IPS-15b (cell line): ENCODE results near the gene MEOX1.
"Not testable (repeated sequence)": the region's sequence is repeated elsewhere in the genome, so short reads cannot be mapped to it uniquely, and the experiment has no call there.

ENCODE experiments used
- H3K27me3 ChIP-seq: one replicate; pipeline ENCODE4 v1.6.1; 2013; ENCODE audit warnings: low read length; ENCODE audit not compliant: control insufficient read depth, insufficient read depth
- H3K36me3 ChIP-seq: one replicate; pipeline ENCODE4 v1.6.1; 2013; ENCODE audit warnings: low read length; ENCODE audit not compliant: control insufficient read depth, insufficient read depth
- H3K4me1 ChIP-seq: one replicate; pipeline ENCODE4 v1.6.1; 2013; ENCODE audit warnings: mild to moderate bottlenecking, low read length; ENCODE audit not compliant: control insufficient read depth, insufficient read depth
- H3K4me3 ChIP-seq: one replicate; pipeline ENCODE4 v1.5.1; 2013; ENCODE audit warnings: low read depth, low read length
- H3K9ac ChIP-seq: one replicate; pipeline ENCODE4 v1.6.1; 2013; ENCODE audit warnings: low read depth, mild to moderate bottlenecking, low read length
- H3K9me3 ChIP-seq: one replicate; pipeline ENCODE4 v1.6.1; 2013; ENCODE audit warnings: mild to moderate bottlenecking, low read length; ENCODE audit not compliant: control insufficient read depth, insufficient read depth

Gene MEOX1

DNA sequence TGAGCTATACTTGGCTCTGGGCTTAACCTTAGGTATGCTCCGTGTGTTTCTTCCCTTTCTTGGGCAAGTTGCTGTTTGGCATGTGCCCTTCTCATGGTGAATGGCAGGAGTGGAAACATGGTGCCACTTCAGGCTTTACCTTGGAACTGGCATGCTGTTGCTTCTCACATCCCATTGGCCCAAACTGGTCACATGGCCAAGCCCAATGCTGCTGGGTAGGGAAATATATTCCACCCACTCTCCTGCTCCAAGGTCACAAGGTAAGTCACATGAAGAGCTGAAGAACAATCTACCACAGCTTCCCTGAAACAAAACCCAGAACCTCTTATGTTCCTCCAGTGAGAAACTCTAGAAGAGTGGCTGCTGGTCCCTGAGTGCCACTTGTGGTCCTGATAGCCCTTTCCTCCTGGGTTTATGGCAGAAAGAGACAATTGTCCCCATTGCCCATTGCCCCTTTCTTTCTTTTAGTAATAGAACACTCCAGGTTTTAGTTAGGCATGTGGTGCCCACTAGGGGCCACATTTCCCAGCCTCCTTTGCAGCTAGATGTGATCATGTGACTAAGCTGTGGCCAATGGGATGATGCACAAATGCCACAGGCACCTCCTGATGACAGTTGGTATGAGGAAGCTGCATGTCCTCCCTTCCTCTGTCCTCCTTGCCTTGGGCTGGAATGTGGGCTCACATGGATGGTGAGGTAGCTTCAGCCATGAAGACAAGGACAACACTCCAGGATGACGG is 50.3 kb downstream of the MEOX1 start:
- Histone ChIP-seq H3K27me3 (no peaks in the 10 kb centered on the region), H3K4me1 (no peaks in the 10 kb centered on the region), H3K4me3 (no peak overlapping the region), H3K9ac (no peak overlapping the region), H3K9me3 (no peaks in the 10 kb centered on the region), H3K36me3 (no peaks in the 10 kb centered on the region)

DNA sequence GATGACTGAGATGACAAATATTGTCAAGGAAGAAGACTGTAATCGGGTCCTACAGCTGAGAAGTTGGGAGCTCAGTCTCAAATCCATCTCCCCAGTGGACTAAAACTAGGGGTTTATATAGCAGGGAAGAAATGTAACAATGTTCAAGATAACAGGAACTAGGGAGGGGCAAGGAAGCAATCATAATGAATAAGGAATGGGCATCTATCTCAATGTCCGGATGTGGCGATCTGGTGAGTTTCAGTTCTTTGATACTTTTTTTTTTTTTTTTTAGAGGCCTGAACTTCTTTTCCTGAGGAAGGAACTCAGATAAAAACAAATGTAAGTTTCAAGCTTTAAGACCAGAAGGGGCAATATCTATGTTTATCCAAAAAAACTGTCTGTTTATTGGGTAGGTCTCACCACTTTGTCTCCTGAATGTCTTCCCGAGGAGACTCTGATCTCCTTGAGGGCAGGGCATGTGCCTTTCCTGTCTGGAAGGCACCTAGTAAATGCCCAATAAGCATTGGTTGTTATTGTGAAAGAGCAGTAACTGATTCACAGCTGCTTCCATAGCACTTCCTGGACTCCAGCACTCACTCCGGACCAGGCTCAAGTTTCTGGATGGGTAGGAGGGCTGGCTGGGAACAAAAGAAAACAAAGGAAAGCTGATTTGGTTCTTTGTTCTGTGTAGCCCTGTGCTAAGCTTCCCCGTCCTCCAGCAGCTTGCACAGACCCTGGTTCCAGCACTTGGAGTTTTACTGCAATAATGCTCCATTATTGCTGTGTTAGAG is 51.9 kb downstream of the MEOX1 start:
- Histone ChIP-seq H3K9ac (no peak overlapping the region), H3K27me3 (no peaks in the 10 kb centered on the region), H3K36me3 (no peaks in the 10 kb centered on the region), H3K4me1 (no peaks in the 10 kb centered on the region), H3K4me3 (no peak overlapping the region), H3K9me3 (no peaks in the 10 kb centered on the region)

DNA sequence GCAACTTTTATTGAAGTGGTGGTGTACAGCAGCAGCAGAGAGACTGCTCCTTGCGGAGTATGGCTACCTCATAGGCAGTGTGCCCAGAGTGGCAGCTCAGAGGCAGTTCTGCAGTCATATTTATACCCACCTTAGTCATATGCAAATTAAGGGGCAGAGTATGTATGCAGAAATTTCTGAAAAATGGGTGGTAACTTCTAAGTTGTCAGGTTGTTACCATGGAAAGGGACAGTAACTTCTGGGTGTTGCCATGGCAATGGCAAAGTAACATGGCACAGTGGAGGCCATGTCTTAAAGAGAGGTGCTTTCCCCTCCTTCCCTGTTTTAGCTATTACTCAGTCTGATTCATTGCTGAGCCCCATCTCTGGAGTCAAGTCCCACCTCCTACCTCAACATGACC is 53.4 kb downstream of the MEOX1 start:
- Histone ChIP-seq H3K36me3 (no peaks in the 10 kb centered on the region), H3K4me1 (no peaks in the 10 kb centered on the region), H3K4me3 (no peak overlapping the region), H3K9ac (no peak overlapping the region), H3K9me3 (no peaks in the 10 kb centered on the region), H3K27me3 (no peaks in the 10 kb centered on the region)

DNA sequence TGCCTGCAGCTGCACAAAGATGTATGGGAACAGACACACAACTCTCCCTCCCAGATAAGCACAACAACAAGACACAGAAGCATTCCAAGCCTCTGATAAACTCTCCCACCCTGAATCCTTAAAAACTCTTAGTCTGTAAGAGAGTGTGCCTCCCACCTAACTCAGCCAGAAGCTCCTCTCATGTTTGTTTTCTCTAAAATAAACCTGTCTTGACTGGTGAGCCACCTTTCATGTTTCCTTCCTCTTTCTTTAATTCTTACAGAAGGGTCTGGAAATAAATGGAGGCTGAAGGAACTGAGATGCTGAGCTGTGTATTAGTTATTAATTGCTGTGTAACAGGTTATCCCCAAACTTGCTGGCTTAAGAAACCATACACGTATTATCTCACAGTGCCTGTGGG is 57.2 kb downstream of the MEOX1 start:
- Histone ChIP-seq H3K9me3 (no peaks in the 10 kb centered on the region), H3K9ac (no peak overlapping the region), H3K4me1 (no peaks in the 10 kb centered on the region)

GRCh38 chr17:43603321-43603720 is 58.4 kb downstream of the MEOX1 start:
- Histone ChIP-seq H3K36me3 (no peaks in the 10 kb centered on the region), H3K9me3 (no peaks in the 10 kb centered on the region), H3K27me3 (no peaks in the 10 kb centered on the region), H3K4me3 (no peak overlapping the region), H3K9ac (no peak overlapping the region), H3K4me1 (peaks cover under 1% of the 10 kb centered on the region)

More for the DNA sequence above, 57.2 kb downstream of the MEOX1 start:
- H3K27me3 ChIP-seq, result no peaks in the 10 kb centered on the region
- no peaks in the 10 kb centered on the region for H3K36me3 ChIP-seq
- no peak overlapping the region for H3K4me3 ChIP-seq

DNA sequence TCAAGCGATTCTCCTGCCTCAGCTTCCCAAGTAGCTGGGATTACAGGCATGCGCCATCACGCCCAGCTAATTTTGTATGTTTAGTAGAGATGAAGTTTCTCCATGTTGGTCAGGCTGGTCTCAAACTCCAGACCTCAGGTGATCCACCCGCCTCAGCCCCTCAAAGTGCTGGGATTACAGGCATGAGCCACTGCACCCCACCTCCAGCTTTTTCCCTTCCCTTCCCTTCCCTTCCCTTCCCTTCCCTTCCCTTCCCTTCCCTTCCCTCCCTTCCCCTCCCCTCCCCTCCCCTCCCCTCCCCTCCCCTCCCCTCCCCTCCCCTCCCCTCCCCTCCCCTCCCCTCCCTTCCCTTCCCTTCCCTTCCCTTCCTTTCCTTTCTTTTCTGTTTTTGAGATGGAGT is 59.2 kb downstream of the MEOX1 start:
- not testable (repeated sequence) for H3K4me3 ChIP-seq

DNA sequence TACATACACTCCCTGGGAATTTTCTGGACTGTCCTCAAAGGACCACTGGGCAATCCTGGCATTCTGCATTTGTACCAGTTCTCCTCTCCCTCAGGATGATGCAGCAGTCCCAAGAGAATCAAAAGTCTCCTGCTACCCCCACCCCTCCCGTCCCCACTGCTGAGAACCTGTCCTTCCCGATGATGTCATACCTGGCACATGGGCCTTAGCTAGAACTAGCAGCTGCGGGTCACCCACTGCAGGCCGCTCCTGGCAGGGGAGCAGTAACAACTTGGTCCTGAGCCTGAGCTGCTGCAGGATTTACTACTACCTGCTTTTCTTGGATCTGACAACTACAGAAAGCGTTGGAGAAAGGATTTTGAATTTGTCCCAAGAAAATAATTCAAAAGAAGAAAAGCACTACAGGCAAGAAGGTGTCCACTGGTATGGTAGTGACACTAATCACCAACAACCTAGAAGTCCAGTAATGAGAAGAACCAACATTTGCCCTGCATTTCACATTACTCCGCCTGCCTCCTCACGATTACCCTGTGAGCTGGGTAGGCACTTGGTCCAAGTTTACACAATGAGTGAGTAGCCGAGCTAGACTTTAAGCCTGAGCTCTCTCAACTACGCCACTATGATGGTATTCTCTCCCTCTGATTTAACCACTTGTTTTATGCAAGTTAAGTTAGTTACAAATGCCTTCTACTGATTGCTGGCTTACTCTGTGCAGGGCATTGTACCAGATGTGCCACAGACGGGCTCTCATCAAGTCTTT is 60.3 kb downstream of the MEOX1 start:
- Histone ChIP-seq H3K27me3 (no peaks in the 10 kb centered on the region), H3K36me3 (no peaks in the 10 kb centered on the region), H3K9me3 (no peaks in the 10 kb centered on the region)

More for the DNA sequence above, 59.2 kb downstream of the MEOX1 start:
- H3K36me3 ChIP-seq, H3K27me3 ChIP-seq, H3K9me3 ChIP-seq, H3K9ac ChIP-seq, H3K4me1 ChIP-seq: not testable (repeated sequence)

GRCh38 chr17:43599835-43600234 is 61.9 kb downstream of the MEOX1 start:
- Histone ChIP-seq H3K9ac (no peak overlapping the region), H3K27me3 (no peaks in the 10 kb centered on the region), H3K9me3 (no peaks in the 10 kb centered on the region), H3K4me3 (no peak overlapping the region), H3K4me1 (peaks cover 3% of the 10 kb centered on the region), H3K36me3 (no peaks in the 10 kb centered on the region)

More for the DNA sequence above, 60.3 kb downstream of the MEOX1 start:
- Histone ChIP-seq H3K4me3 (no peak overlapping the region), H3K9ac (no peak overlapping the region), H3K4me1 (peaks cover 3% of the 10 kb centered on the region)

DNA sequence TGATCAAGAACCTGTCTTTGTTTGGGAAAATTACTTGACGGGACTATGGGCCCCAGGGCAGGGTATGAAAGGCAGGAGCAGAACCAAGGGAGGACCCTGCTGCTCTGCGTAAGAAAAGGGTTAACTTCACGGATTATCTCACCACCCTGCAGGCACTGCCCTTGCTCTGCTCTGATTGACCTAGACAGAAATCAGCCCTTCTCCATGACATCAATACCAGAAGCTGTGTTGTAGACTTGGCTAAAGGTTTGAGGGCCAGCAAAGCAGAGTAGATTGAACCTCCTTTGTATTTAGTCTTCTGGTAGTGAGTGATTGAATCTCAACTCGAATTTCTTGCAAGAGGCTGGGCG is 62.7 kb downstream of the MEOX1 start:
- Histone ChIP-seq H3K36me3 (no peaks in the 10 kb centered on the region), H3K9me3 (no peaks in the 10 kb centered on the region), H3K4me3 (no peak overlapping the region), H3K4me1 (peaks cover 3% of the 10 kb centered on the region), H3K9ac (no peak overlapping the region), H3K27me3 (no peaks in the 10 kb centered on the region)

GRCh38 chr17:43598357-43599045 is 63.2 kb downstream of the MEOX1 start:
- Histone ChIP-seq H3K9me3 (no peaks in the 10 kb centered on the region), H3K27me3 (no peaks in the 10 kb centered on the region), H3K9ac (no peak overlapping the region), H3K4me3 (no peak overlapping the region), H3K4me1 (peaks cover 3% of the 10 kb centered on the region), H3K36me3 (no peaks in the 10 kb centered on the region)

DNA sequence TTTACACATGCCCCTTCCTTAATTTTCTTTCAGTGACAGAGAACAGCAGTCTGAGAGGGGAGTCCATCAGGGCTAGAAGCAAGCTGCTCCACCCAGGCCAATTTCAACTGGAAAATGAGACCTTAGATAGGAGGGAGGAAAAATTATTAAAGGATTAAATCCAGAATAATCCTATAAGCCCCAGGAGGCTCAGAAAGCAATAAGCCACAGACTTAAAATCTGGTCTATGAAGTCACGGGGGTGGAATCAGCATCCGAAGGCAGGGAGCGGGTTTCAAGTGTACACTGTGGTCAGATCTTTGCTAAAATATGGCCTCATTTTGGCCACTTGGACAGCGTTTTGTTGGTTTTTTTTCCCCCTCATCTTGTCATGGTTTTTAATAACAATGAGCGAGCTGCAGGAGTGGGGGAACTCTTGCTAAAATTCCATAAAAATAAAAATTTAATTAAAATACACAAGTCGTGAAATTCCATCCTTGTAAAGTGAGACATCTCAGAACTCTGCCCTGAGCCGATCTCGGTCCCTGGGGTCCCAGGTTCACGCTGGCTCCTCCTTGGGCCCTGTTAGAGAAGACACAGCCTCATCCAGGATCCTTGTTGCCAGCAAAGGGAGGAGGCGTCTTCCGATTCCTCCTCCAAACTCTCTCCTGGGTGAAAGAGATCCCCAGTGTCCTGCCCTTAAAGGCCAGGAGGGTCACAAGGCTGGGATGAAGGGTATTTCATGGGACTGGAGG is 63.9 kb downstream of the MEOX1 start:
- Histone ChIP-seq H3K4me1 (peaks cover 3% of the 10 kb centered on the region), H3K36me3 (no peaks in the 10 kb centered on the region), H3K9ac (no peak overlapping the region), H3K9me3 (no peaks in the 10 kb centered on the region), H3K27me3 (no peaks in the 10 kb centered on the region), H3K4me3 (no peak overlapping the region)
